BE2C (cell line): Measurements from ENCODE around the gene SERGEF.

ENCODE experiments used
- DNase-seq: peaks from one replicate; pipeline ENCODE4 v3.0.0-alpha.2; 2020
- H3K27me3 ChIP-seq: fragments of 250-450 bp; sonication (Bioruptor Pico); 2 replicates; pipeline ENCODE4 v1.5.1; 2020; ENCODE audit warnings: mild to moderate bottlenecking
- H3K36me3 ChIP-seq: fragments of 250-450 bp; sonication (Bioruptor Pico); 2 replicates; pipeline ENCODE4 v1.5.1; 2020; ENCODE audit warnings: mild to moderate bottlenecking
- H3K4me1 ChIP-seq: fragments of 250-450 bp; sonication (Bioruptor Pico); 2 replicates; pipeline ENCODE4 v1.5.1; 2020
- H3K4me3 ChIP-seq: 2 replicates; pipeline ENCODE4 v1.5.1; 2011; ENCODE audit warnings: low read depth, low read length
- H3K9me3 ChIP-seq: fragments of 250-450 bp; sonication (Bioruptor Pico); 2 replicates; pipeline ENCODE4 v1.5.1; 2020
- TF ChIP-seq, protein P1 (sequence below): IDR thresholded peaks from 2 replicates; pipeline ENCODE4 v1.5.1; 2012; ENCODE audit warnings: mild to moderate bottlenecking, low read depth, low read length

SERGEF gene

DNA sequence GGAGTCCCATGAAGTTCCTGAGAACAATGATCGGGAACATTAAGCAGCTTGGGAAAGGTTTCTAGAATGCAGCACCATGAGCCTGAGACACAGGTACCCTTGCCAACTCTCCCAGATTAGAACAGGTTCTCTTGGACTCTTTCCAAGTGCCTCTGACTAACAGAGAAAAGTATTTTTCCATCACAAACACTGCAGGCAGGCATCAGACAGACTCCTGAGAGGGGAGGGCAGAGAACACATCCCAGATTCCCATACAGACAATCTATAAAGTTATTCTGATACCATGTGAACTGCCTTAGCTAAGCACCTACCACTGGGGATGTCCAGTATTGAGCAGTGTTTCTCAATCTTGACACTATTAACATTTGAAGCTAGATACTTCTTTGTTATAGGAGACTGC is 27.3 kb downstream of the SERGEF start:
- H3K27me3 ChIP-seq, result no peaks in the 10 kb centered on the region
- H3K4me1 ChIP-seq, result no peaks in the 10 kb centered on the region
- no peak overlapping the region for H3K4me3 ChIP-seq
- TF ChIP-seq, protein P1, sequence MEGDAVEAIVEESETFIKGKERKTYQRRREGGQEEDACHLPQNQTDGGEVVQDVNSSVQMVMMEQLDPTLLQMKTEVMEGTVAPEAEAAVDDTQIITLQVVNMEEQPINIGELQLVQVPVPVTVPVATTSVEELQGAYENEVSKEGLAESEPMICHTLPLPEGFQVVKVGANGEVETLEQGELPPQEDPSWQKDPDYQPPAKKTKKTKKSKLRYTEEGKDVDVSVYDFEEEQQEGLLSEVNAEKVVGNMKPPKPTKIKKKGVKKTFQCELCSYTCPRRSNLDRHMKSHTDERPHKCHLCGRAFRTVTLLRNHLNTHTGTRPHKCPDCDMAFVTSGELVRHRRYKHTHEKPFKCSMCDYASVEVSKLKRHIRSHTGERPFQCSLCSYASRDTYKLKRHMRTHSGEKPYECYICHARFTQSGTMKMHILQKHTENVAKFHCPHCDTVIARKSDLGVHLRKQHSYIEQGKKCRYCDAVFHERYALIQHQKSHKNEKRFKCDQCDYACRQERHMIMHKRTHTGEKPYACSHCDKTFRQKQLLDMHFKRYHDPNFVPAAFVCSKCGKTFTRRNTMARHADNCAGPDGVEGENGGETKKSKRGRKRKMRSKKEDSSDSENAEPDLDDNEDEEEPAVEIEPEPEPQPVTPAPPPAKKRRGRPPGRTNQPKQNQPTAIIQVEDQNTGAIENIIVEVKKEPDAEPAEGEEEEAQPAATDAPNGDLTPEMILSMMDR, result no peak
- DNase-seq, result no peak
- no peaks in the 10 kb centered on the region for H3K9me3 ChIP-seq
- H3K36me3 ChIP-seq, result no peaks in the 10 kb centered on the region

DNA sequence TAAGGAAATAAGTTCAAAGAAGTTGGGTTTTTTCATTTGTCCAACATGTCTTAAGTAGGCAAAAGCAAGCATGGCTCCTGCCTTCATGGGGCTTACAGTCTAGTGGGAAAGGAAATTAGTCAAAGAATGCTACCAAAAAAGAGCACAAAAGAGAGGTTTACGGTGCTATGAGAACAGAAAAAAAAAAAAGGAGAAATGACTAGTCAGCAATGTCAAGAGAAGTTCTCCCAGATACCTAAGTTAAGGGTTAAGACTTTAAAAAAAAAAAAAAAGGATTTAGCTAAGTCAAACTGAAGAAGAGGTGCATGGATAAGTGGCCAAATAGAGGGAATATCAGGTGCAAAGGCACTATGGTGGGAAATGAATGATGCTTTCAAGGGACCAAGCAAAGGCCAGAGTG is 29.3 kb downstream of the SERGEF start:
- Histone ChIP-seq H3K36me3 (no peaks in the 10 kb centered on the region), H3K4me1 (no peaks in the 10 kb centered on the region), H3K9me3 (no peaks in the 10 kb centered on the region), H3K27me3 (no peaks in the 10 kb centered on the region), H3K4me3 (no peak overlapping the region)
- DNase-seq, result no peak
- TF ChIP-seq, protein P1, result no peak

DNA sequence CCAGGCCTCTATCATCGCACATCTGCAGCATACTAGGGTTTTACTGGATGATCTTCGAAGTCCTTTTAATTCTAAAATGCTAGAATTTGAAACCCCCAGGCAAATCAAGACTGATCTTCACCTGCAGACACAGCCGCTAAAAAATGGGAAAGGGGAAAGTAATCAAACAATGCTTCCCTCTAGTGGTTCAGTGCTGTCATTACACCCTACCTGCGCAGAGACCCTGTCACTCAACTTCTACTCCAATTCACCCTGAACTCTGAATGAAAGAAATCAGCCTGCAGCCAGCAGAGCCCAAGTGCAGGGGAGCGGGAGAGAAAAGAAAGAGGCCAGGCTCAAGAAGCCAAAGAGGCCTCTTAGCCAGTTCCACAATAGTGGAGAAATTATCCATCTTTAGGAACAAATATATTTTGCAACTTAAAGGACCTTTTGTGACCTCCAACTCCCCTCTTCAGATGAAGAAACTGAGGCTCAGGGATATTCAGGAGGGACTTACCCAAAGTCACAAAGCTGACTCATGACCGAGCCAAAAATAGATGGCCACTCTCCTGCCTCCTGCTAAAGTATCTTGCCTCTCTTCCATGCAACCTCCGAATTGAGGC is 33.0 kb downstream of the SERGEF start:
- TF ChIP-seq, protein P1, result peak; percentile 73
- no peaks in the 10 kb centered on the region for H3K9me3 ChIP-seq
- no peak overlapping the region for H3K4me3 ChIP-seq
- no peaks in the 10 kb centered on the region for H3K27me3 ChIP-seq
- peak; percentile 11 for DNase-seq
- H3K36me3 ChIP-seq, result no peaks in the 10 kb centered on the region
- H3K4me1 ChIP-seq, result no peaks in the 10 kb centered on the region

GRCh38 chr11:17978553-17979287 is 34.1 kb downstream of the SERGEF start:
- Histone ChIP-seq H3K9me3 (no peaks in the 10 kb centered on the region), H3K36me3 (no peaks in the 10 kb centered on the region), H3K27me3 (no peaks in the 10 kb centered on the region), H3K4me1 (no peaks in the 10 kb centered on the region), H3K4me3 (no peak overlapping the region)
- TF ChIP-seq, protein P1, result peak; percentile 73
- DNase-seq, result peak; percentile 62

GRCh38 chr11:17976651-17977050 is 36.2 kb downstream of the SERGEF start:
- no peak for DNase-seq
- no peaks in the 10 kb centered on the region for H3K36me3 ChIP-seq

More at GRCh38 chr11:17976651-17977050, 36.2 kb downstream of the SERGEF start:
- Histone ChIP-seq H3K27me3 (no peaks in the 10 kb centered on the region), H3K4me3 (no peak overlapping the region), H3K9me3 (no peaks in the 10 kb centered on the region), H3K4me1 (no peaks in the 10 kb centered on the region)
- TF ChIP-seq, protein P1, result no peak
